HepG2 (cell line): ENCODE data around the gene ACOT4. TPM values are rescaled to one million over a fixed set of nuclear protein-coding genes. Genes with fewer than 3 reads are reported as not detected.

ENCODE experiments used
- E2F1 ChIP-seq: sonication (generic); formaldehyde crosslinking; IDR thresholded peaks from 2 replicates; pipeline ENCODE4 v1.5.0; 2020; ENCODE audit warnings: missing genetic modification reagents
- KMT2A ChIP-seq: sonication (generic); formaldehyde crosslinking; IDR thresholded peaks from 2 replicates; pipeline ENCODE4 v1.4.0; 2020; ENCODE audit warnings: missing genetic modification reagents
- PAWR ChIP-seq: sonication (generic); formaldehyde crosslinking; IDR thresholded peaks from 2 replicates; pipeline ENCODE4 v1.4.0; 2020; ENCODE audit warnings: missing genetic modification reagents, mild to moderate bottlenecking, borderline replicate concordance
- SOX6 ChIP-seq, 2 experiments: fragments of 450-650 bp in 1 of 2; sonication (generic) in 1 of 2; formaldehyde crosslinking in 1 of 2; IDR thresholded peaks; 2 replicates each; pipeline versions ENCODE4 v1.4.0 to v1.6.1; 2017 to 2020; ENCODE audit warnings: antibody characterized with exemption in 1 of 2, mild to moderate bottlenecking in 1 of 2, missing genetic modification reagents in 1 of 2
- TOPORS ChIP-seq: sonication (generic); formaldehyde crosslinking; IDR thresholded peaks from 2 replicates; pipeline ENCODE4 v1.8.0; 2023; ENCODE audit warnings: mild to moderate bottlenecking, missing genetic modification reagents
- USF2 ChIP-seq, 2 experiments: sonication (generic) in 1 of 2; formaldehyde crosslinking in 1 of 2; IDR thresholded peaks; 2 replicates each; pipeline versions ENCODE4 v1.5.1 to v1.6.1; 2011 to 2020; ENCODE audit warnings: borderline replicate concordance in 1 of 2, low read depth in 1 of 2, low read length in 1 of 2, mild to moderate bottlenecking in 1 of 2, missing genetic modification reagents in 1 of 2, moderate library complexity in 1 of 2
- ZFP91 ChIP-seq: sonication (generic); formaldehyde crosslinking; IDR thresholded peaks from 2 replicates; pipeline ENCODE4 v1.9.0; 2022; ENCODE audit warnings: missing genetic modification reagents, mild to moderate bottlenecking, borderline replicate concordance
- ZFX ChIP-seq: sonication (generic); formaldehyde crosslinking; IDR thresholded peaks from 2 replicates; pipeline ENCODE4 v1.4.0; 2020; ENCODE audit warnings: mild to moderate bottlenecking, low read depth, missing genetic modification reagents, moderate library complexity
- ZNF598 ChIP-seq: sonication (generic); formaldehyde crosslinking; IDR thresholded peaks from 2 replicates; pipeline ENCODE4 v1.5.1; 2020; ENCODE audit warnings: mild to moderate bottlenecking, missing genetic modification reagents, borderline replicate concordance
- ZNF687 ChIP-seq: sonication (generic); formaldehyde crosslinking; IDR thresholded peaks from 2 replicates; pipeline ENCODE4 v1.5.1; 2020; ENCODE audit warnings: mild to moderate bottlenecking, missing genetic modification reagents, moderate library complexity
- polyA plus RNA-seq, 8 experiments: library from polyadenylated mRNA; depleted of rRNA in 3 of 8; stranded (reverse) in 7 of 8; unstranded in 1 of 8; fragments of >200 nt; fragmentation: Illumina TruSeq in 4 of 8; extraction: Trizol in 4 of 8; gene quantifications; 2 replicates each; pipeline versions ENCODE4 v1.2.1 to v1.2.3, GENCODE V29; 2011 to 2016; ENCODE audit warnings: low read depth in 4 of 8, missing spikeins in 1 of 8, mixed read lengths in 1 of 8; ENCODE audit not compliant: insufficient read depth in 1 of 8
- total RNA-seq, 5 experiments: library from RNA; depleted of rRNA; stranded (reverse); fragments of >200 nt; fragmentation: Illumina TruSeq; extraction: Trizol; gene quantifications; 2 replicates each; pipeline ENCODE4 v1.2.3, GENCODE V29; 2016; ENCODE audit warnings: low read depth in 1 of 5
- TF ChIP-seq, protein P1 (sequence below): sonication (generic); formaldehyde crosslinking; IDR thresholded peaks from 2 replicates; pipeline ENCODE4 v1.5.1; 2020; ENCODE audit warnings: mild to moderate bottlenecking, missing genetic modification reagents, moderate library complexity

Gene ACOT4
- total and polyA plus RNA-seq, 2 of the 13 experiments (the other 11 are each of a cell fraction or from before 2014, with no cell fraction given), result 0.04 to 0.05 TPM

DNA sequence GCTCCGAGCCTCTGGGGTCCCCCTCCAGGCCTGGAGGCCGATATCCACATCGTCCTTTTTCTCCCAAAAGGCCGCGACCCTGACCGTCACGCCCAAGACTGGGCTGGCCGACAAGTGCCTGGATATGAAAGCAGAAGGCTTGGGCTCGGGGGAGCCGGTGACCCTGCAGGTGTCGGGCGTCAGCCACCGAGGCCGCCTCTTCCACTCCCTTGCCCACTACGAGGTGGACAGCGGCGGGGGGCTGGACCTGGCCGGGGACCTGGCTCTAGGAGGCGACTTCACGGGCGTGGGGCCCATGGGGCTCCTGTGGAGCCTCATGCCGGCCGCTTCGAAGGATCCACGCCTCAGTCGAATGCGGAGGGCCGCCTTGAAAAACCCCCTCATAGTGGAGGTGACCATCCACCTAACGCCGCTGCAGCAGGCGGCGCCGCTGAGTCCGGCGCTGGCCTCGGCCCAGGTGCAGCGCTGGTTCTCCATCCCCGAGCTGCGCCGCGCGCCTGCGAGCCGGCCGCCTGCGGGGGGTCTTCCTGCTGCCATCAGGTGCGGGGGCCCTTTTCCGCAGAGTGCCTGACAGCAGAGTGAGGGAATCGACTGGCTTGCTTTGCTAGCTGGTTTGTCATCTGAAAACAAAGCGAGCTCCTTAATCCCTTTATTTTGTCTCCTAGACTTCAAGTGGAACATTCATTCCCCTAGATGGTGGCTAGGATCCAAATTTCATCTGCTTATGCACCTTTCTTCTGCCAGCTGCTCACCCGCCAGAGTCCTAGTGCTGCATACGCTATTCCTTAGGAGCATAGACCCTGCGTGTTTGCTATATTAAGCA, 42.5 kb downstream of the ACOT4 start (continued):
- TF ChIP-seq ZNF687 (CRISPR knock-in tag) (peak; percentile 68), ZFX (CRISPR knock-in tag) (0 out of 2 replicates have a peak, but pooled peaks have one; percentile 11), E2F1 (no peak), ZFP91 (CRISPR knock-in tag) (peak; percentile 23; the same call in 1 of the 2 replicates), TOPORS (no peak), SOX6 (IDR thresholded peaks at IDR 0.05) (no peak), SOX6 (CRISPR knock-in tag; IDR thresholded peaks at IDR 0.05) (no peak), KMT2A (CRISPR knock-in tag) (0 out of 2 replicates have a peak, but pooled peaks have one; percentile 37), USF2 (IDR thresholded peaks at IDR 0.05; ENCODE audit: low read depth, low read length) (no peak), USF2 (CRISPR knock-in tag; IDR thresholded peaks at IDR 0.05; ENCODE audit: borderline replicate concordance) (peak; percentile 12; the same call in 1 of the 2 replicates), ZNF598 (CRISPR knock-in tag) (peak; percentile 41; the same call in 1 of the 2 replicates), PAWR (CRISPR knock-in tag) (no peak)
- TF ChIP-seq, protein P1, sequence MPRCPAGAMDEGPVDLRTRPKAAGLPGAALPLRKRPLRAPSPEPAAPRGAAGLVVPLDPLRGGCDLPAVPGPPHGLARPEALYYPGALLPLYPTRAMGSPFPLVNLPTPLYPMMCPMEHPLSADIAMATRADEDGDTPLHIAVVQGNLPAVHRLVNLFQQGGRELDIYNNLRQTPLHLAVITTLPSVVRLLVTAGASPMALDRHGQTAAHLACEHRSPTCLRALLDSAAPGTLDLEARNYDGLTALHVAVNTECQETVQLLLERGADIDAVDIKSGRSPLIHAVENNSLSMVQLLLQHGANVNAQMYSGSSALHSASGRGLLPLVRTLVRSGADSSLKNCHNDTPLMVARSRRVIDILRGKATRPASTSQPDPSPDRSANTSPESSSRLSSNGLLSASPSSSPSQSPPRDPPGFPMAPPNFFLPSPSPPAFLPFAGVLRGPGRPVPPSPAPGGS, result peak; percentile 43; the same call in 1 of the 2 replicates
